Measurements from ENCODE around the gene ACSS3. TPM values are rescaled to one million over a fixed set of nuclear protein-coding genes. Genes with fewer than 3 reads are reported as not detected.

The ACSS3 gene
- total and polyA plus RNA-seq, 2 donors (not counting 3 experiments of a cell fraction or from before 2014, with no cell fraction given), result 0.12 to 0.86 TPM

- DNase-seq (ENCODE audit: low read depth, low spot score) (no peak), FAIRE-seq (no peak)
- dilution Hi-C loops (cut with MboI; ENCODE audit: extremely low pct_ligation_motif_present, low sequenced_read_pairs) (no loop called here), intact Hi-C loops (cut with micrococcal nuclease) (no loop called here)
- Histone ChIP-seq H3K27ac (ENCODE audit: insufficient read depth, low read depth, low read length) (no peak overlapping the region), H3K9ac (replicated peaks; ENCODE audit: extremely low read depth, insufficient read depth, low read length) (no peak overlapping the region), H4K20me1 (replicated peaks; ENCODE audit: control insufficient read depth, extremely low read depth, insufficient read depth, low read length) (no peaks in the 10 kb centered on the region), H3K4me3 (replicated peaks in 1 of 3; ENCODE audit: insufficient read depth in 1 of 3, low read depth in 1 of 3, low read length in 3 of 3) (no peak overlapping the region), H3K27me3 (ENCODE audit: control insufficient read depth in 2 of 2, insufficient read depth in 2 of 2, low read length in 2 of 2) (no peaks in the 10 kb centered on the region), H3K9me1 (replicated peaks; ENCODE audit: control insufficient read depth, extremely low read depth, insufficient read depth, low read length) (no peaks in the 10 kb centered on the region), H3K79me2 (ENCODE audit: control insufficient read depth, insufficient read depth, low read length) (no peaks in the 10 kb centered on the region), H3K36me3 (ENCODE audit: control insufficient read depth in 2 of 2, extremely low read depth in 1 of 2, insufficient read depth in 2 of 2, low read length in 2 of 2) (no peaks in the 10 kb centered on the region), H3K9me3 (replicated peaks; ENCODE audit: control insufficient read depth, insufficient read depth, low read length) (no peaks in the 10 kb centered on the region), H2AFZ (ENCODE audit: low read depth, low read length) (no peak overlapping the region), H3K4me1 (ENCODE audit: control insufficient read depth, extremely low read depth, insufficient read depth, low read length) (no peaks in the 10 kb centered on the region), H3K4me2 (ENCODE audit: insufficient read depth, low read length) (no peak overlapping the region)
- no TSS peak for BruUV-seq (replicated peaks)
- ChIA-PET CTCF (interaction anchor here (0.8 kb wide), 1 partner anchor 8 kb away, joined by 3 read pairs; no protein-coding TSS in a partner anchor), POLR2A (no interaction called here)
- TF ChIP-seq CTCF (IDR thresholded peaks at IDR 0.05; ENCODE audit: extremely low read depth in 1 of 2, insufficient read depth in 1 of 2, low read depth in 1 of 2, low read length in 2 of 2) (no peak), FOS (IDR thresholded peaks at IDR 0.05; ENCODE audit: borderline replicate concordance, insufficient read depth, low read length) (no peak), GATA2 (IDR thresholded peaks at IDR 0.05; ENCODE audit: insufficient read depth, insufficient read length, low read depth, low read length) (no peak), MAX (IDR thresholded peaks at IDR 0.05; ENCODE audit: insufficient read depth, insufficient read length) (no peak)
These were observed 43.0 kb upstream of the ACSS3 start for GRCh38 chr12:81034926-81035325.

- no peak for FAIRE-seq
- H3K9me1 ChIP-seq (replicated peaks; ENCODE audit: control insufficient read depth, extremely low read depth, insufficient read depth, low read length), result no peaks in the 10 kb centered on the region
- H2AFZ ChIP-seq (ENCODE audit: low read depth, low read length), result no peak overlapping the region
- POLR2A ChIA-PET, result no interaction called here
- CTCF ChIA-PET, result no interaction called here
- no peak overlapping the region for H3K27ac ChIP-seq (ENCODE audit: insufficient read depth, low read depth, low read length)
- H3K4me2 ChIP-seq (ENCODE audit: insufficient read depth, low read length), result no peak overlapping the region
- intact Hi-C loops (cut with micrococcal nuclease) (no loop called here), dilution Hi-C loops (cut with MboI; ENCODE audit: extremely low pct_ligation_motif_present, low sequenced_read_pairs) (no loop called here)
- no peaks in the 10 kb centered on the region for H3K4me1 ChIP-seq (ENCODE audit: control insufficient read depth, extremely low read depth, insufficient read depth, low read length)
- no peak overlapping the region for H3K4me3 ChIP-seq (replicated peaks in 1 of 3; ENCODE audit: insufficient read depth in 1 of 3, low read depth in 1 of 3, low read length in 3 of 3)
- H4K20me1 ChIP-seq (replicated peaks; ENCODE audit: control insufficient read depth, extremely low read depth, insufficient read depth, low read length), result no peaks in the 10 kb centered on the region
- H3K9me3 ChIP-seq (replicated peaks; ENCODE audit: control insufficient read depth, insufficient read depth, low read length), result no peaks in the 10 kb centered on the region
- BruUV-seq (replicated peaks), result no TSS peak
- TF ChIP-seq POLR2A (IDR thresholded peaks at IDR 0.05; ENCODE audit: low read depth, low read length) (no peak), EZH2 (IDR thresholded peaks at IDR 0.05; ENCODE audit: borderline replicate concordance, low read depth, low read length, severe bottlenecking) (no peak), JUN (IDR thresholded peaks at IDR 0.05; ENCODE audit: borderline replicate concordance, insufficient read depth, insufficient read length, low read depth) (no peak), POLR2AphosphoS5 (IDR thresholded peaks at IDR 0.05; ENCODE audit: insufficient read depth, low read depth, low read length) (no peak), FOS (IDR thresholded peaks at IDR 0.05; ENCODE audit: borderline replicate concordance, insufficient read depth, low read length) (no peak), MAX (IDR thresholded peaks at IDR 0.05; ENCODE audit: insufficient read depth, insufficient read length) (no peak), MYC (IDR thresholded peaks at IDR 0.05; ENCODE audit: low read depth, low read length) (no peak), GATA2 (IDR thresholded peaks at IDR 0.05; ENCODE audit: insufficient read depth, insufficient read length, low read depth, low read length) (no peak), CTCF (IDR thresholded peaks at IDR 0.05; ENCODE audit: extremely low read depth in 1 of 2, insufficient read depth in 1 of 2, low read depth in 1 of 2, low read length in 2 of 2) (no peak)
- H3K9ac ChIP-seq (replicated peaks; ENCODE audit: extremely low read depth, insufficient read depth, low read length), result no peak overlapping the region
- H3K27me3 ChIP-seq (ENCODE audit: control insufficient read depth in 2 of 2, insufficient read depth in 2 of 2, low read length in 2 of 2), result no peaks in the 10 kb centered on the region
- no peak for DNase-seq (ENCODE audit: low read depth, low spot score)
- no peaks in the 10 kb centered on the region for H3K79me2 ChIP-seq (ENCODE audit: control insufficient read depth, insufficient read depth, low read length)
- no peaks in the 10 kb centered on the region for H3K36me3 ChIP-seq (ENCODE audit: control insufficient read depth in 2 of 2, extremely low read depth in 1 of 2, insufficient read depth in 2 of 2, low read length in 2 of 2)
These were observed 38.6 kb upstream of the ACSS3 start for GRCh38 chr12:81039231-81039630.

All from endothelial cell of umbilical vein (primary cell).